HFFc6 (cell line): ENCODE results near the gene CST11. TPM values are rescaled to one million over a fixed set of nuclear protein-coding genes. Genes with fewer than 3 reads are reported as not detected.
"Not testable (repeated sequence)": the region's sequence is repeated elsewhere in the genome, so short reads cannot be mapped to it uniquely, and the experiment has no call there.

ENCODE experiments used
- DNase-seq: peaks from one replicate; pipeline ENCODE4 v3.0.0-alpha.2; 2018
- H3K27ac Mint-ChIP-seq: 2 replicates; pipeline ENCODE4 v1.8.0; 2020; ENCODE audit warnings: mild to moderate bottlenecking, mixed read lengths
- H3K27me3 Mint-ChIP-seq: 2 replicates; pipeline ENCODE4 v1.8.0; 2021; ENCODE audit warnings: mild to moderate bottlenecking, moderate library complexity, mixed read lengths; ENCODE audit not compliant: insufficient read depth
- H3K36me3 Mint-ChIP-seq: 2 replicates; pipeline ENCODE4 v1.8.0; 2021; ENCODE audit warnings: low read depth, mixed read lengths
- H3K4me1 Mint-ChIP-seq: 2 replicates; pipeline ENCODE4 v1.8.0; 2020; ENCODE audit warnings: low read depth, mixed read lengths
- H3K4me3 Mint-ChIP-seq: 2 replicates; pipeline ENCODE4 v1.8.0; 2020; ENCODE audit warnings: mild to moderate bottlenecking, moderate library complexity, mixed read lengths
- H3K9me3 Mint-ChIP-seq: 2 replicates; pipeline ENCODE4 v1.8.0; 2020; ENCODE audit warnings: mild to moderate bottlenecking, mixed read lengths
- total RNA-seq, 6 experiments: library from RNA; stranded (reverse); fragmentation: NEBNext Ultra II Directional; extraction: Animal tissue kit (Norgen Biotek cat#: 25700); gene quantifications; 2 replicates in 1 of 6; 3 replicates in 5 of 6; pipeline ENCODE4 v1.2.3, GENCODE V29; 2021
- TF ChIP-seq, protein P1 (sequence below): fragments of 200-600 bp; sonication (generic); IDR thresholded peaks from 2 replicates; pipeline ENCODE4 v1.5.0; 2021; ENCODE audit warnings: antibody characterized with exemption, mild to moderate bottlenecking

Gene CST11
- total RNA-seq, 6 experiments from 2014 or later = not detected

DNA sequence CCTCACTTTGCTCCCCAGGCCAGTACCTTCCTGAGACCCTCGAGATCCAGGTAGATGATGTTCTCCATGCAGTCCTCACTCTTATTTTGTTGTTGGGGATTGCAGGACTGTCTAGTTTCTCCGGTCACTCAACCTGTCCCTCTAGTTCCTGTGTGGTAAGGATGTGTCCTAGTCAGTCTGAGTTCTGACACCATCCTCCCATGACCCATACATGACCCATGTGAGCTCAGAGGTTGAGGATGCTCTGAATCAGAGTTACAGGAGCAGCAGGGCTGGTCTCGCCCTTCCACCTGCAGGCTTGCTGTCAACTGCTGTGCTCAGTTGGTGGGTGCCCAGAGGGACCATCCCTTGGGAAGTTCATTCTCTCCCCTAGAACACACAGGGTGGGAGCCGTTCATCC is 26.4 kb upstream of the CST11 start:
- H3K27ac Mint-ChIP-seq = no peak overlapping the region
- H3K4me1 Mint-ChIP-seq = no peaks in the 10 kb centered on the region
- H3K27me3 Mint-ChIP-seq = peaks cover 3% of the 10 kb centered on the region
- no peaks in the 10 kb centered on the region for H3K9me3 Mint-ChIP-seq
- no peaks in the 10 kb centered on the region for H3K36me3 Mint-ChIP-seq
- no peak for DNase-seq
- TF ChIP-seq, protein P1, sequence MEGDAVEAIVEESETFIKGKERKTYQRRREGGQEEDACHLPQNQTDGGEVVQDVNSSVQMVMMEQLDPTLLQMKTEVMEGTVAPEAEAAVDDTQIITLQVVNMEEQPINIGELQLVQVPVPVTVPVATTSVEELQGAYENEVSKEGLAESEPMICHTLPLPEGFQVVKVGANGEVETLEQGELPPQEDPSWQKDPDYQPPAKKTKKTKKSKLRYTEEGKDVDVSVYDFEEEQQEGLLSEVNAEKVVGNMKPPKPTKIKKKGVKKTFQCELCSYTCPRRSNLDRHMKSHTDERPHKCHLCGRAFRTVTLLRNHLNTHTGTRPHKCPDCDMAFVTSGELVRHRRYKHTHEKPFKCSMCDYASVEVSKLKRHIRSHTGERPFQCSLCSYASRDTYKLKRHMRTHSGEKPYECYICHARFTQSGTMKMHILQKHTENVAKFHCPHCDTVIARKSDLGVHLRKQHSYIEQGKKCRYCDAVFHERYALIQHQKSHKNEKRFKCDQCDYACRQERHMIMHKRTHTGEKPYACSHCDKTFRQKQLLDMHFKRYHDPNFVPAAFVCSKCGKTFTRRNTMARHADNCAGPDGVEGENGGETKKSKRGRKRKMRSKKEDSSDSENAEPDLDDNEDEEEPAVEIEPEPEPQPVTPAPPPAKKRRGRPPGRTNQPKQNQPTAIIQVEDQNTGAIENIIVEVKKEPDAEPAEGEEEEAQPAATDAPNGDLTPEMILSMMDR = no peak
- no peak overlapping the region for H3K4me3 Mint-ChIP-seq

DNA sequence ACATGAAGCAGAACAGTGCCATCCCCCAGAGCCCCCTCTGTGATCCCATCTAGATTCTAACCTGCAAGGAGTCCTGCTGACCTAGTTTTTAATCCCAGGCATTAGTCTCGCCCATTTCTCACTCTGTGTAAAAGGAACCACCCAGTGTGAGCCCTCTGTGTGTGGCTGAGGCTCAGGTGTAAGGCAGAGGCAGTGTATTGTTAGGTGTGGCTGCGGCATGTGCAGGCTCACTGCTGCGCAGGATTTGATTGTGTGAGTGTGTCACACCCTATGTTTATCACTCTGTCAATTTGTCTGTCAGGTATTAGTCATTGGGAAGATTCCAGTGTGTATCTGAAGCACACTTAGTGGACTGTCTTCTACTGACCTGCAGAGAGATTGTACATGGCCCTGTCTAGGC is 24.5 kb upstream of the CST11 start:
- Mint-ChIP-seq H3K27ac (no peak overlapping the region), H3K27me3 (peaks cover 4% of the 10 kb centered on the region; the same call in 1 of the 2 replicates)
- TF ChIP-seq, protein P1 = no peak

DNA sequence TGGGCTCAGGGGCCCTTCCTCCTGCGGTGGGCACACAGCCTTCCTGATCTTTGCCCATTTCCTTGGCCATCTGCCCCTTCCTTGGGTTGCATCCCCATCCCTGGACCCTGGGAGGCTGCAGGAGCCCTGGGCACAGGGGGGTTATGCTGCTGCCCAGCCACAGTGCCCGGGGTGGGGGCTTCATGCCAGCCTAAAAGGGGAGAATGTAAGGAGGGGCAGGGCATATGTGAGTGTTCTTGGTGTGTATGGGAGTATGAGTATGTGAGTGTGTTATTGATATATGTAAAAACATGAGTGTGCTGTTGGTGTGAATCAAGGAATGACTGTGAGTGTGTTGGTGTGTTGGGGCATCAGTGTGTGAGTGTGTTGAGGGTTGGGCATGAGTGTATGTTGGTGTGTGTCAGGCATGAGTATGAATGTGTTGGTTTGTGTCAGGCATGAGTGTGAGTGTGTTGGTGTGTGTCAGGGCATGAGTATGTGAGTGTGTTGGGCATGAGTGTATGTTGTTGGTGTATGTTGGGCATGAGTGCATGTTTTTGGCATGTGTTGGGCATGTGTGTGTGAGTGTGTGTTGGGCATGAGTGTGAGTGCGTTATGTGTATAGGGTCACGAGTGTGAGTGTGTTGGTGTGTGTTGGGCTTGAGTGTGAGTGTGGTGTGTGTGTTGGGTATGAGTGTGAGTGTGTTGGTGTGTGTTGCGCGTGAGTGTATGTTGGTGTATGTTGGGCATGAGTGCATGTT is 23.5 kb upstream of the CST11 start:
- Mint-ChIP-seq H3K27me3 (peaks cover 4% of the 10 kb centered on the region; the same call in 1 of the 2 replicates), H3K9me3 (no peaks in the 10 kb centered on the region), H3K27ac (no peak overlapping the region), H3K4me3 (no peak overlapping the region), H3K4me1 (no peaks in the 10 kb centered on the region), H3K36me3 (no peaks in the 10 kb centered on the region)
- no peak for DNase-seq
- TF ChIP-seq, protein P1 = no peak

More for the DNA sequence above, 24.5 kb upstream of the CST11 start:
- Mint-ChIP-seq H3K9me3 (no peaks in the 10 kb centered on the region), H3K4me1 (no peaks in the 10 kb centered on the region), H3K36me3 (no peaks in the 10 kb centered on the region), H3K4me3 (no peak overlapping the region)
- DNase-seq = no peak

DNA sequence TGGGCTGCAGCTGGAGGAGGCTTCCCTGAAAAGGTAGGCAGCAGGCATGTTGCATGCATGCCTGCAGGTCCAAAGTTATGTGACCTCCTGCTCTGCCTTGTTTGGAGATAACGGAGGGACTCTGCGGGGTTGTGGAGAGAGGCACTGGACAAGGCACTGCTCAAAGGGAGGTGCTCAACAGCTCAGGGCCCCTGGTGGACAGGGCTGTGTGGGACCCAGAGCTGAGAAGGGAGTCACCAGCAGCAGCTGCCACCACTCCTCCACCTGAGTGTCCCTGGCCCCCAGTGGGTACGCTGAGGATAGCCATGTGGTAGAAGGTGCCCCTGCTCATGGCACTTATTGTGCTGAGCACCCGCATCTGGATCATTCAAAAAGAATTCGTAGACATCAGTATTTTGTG is 22.7 kb upstream of the CST11 start:
- Mint-ChIP-seq H3K27ac (no peak overlapping the region), H3K4me3 (no peak overlapping the region), H3K9me3 (no peaks in the 10 kb centered on the region), H3K36me3 (no peaks in the 10 kb centered on the region), H3K27me3 (peaks cover 4% of the 10 kb centered on the region; the same call in 1 of the 2 replicates), H3K4me1 (no peaks in the 10 kb centered on the region)
- no peak for DNase-seq
- TF ChIP-seq, protein P1 = no peak

DNA sequence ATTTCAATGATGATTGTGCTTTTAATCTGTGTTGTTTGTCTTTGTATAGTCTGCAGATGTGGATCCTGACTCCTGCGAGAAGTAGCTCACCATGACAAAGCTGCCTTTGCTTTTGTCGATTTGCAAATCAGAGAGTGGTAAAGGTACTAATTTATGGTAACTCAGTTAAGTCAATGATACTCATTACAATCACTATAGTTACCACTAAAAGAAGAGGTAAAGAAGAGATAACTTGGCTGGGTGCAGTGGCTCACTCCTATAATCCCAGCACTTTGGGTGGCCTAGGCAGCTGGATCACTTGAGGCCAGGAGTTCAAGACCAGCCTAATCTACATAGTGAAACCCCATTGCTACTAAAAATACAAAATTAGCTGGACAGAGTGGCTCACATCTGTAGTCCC is 20.6 kb upstream of the CST11 start:
- H3K36me3 Mint-ChIP-seq, DNase-seq, H3K9me3 Mint-ChIP-seq, H3K27ac Mint-ChIP-seq, H3K4me1 Mint-ChIP-seq, H3K27me3 Mint-ChIP-seq, H3K4me3 Mint-ChIP-seq: not testable (repeated sequence)

DNA sequence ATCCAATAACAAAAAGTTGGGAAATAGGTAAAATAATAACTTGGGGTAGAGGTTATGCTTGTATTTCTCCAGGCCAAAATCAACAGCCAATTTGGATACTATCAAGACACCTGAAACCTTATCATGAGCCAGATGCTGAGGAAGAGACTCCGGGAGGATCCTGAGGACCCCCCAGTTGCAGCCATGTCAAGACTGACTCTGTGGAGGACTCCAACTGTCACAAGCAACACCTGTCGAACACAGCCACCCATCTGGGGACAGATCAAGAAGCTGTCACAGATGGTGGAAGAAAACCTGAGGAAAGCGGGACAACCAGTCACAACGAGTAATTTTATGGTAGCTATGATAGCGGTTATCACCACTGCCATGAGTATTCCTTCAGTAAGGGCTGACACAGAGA is 19.6 kb upstream of the CST11 start:
- DNase-seq = not testable (repeated sequence)

DNA sequence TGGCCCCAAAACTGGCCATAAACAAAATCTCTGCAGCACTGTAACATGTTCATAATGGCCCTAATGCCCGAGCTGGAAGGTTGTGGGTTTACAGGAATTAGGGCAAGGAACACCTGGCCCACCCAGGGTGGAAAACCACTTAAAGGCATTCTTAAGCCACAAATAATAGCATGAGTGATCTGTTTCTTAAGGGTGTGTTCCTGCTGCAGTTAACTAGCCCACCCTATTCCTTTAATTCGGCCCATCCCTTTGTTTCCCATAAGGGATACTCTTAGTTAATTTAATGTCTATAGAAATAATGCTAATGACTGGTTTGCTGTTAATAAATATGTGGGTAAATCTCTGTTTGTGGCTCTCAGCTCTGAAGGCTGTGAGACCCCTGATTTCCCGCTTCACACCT is 14.3 kb upstream of the CST11 start:
- H3K27me3 Mint-ChIP-seq, H3K27ac Mint-ChIP-seq, H3K4me3 Mint-ChIP-seq, H3K4me1 Mint-ChIP-seq, H3K9me3 Mint-ChIP-seq, DNase-seq, H3K36me3 Mint-ChIP-seq: not testable (repeated sequence)

More for the DNA sequence above, 19.6 kb upstream of the CST11 start:
- H3K36me3 Mint-ChIP-seq, H3K4me1 Mint-ChIP-seq, H3K27me3 Mint-ChIP-seq, H3K9me3 Mint-ChIP-seq, H3K27ac Mint-ChIP-seq, H3K4me3 Mint-ChIP-seq: not testable (repeated sequence)
